GM12872 (cell line): Measurements from ENCODE around the gene FNBP1.

Source experiments
- TF ChIP-seq, protein P1 (sequence below): IDR thresholded peaks from 3 replicates; pipeline ENCODE4 v1.5.1; 2011; ENCODE audit warnings: low read depth, mild to moderate bottlenecking, low read length, moderate library complexity; ENCODE audit not compliant: insufficient read depth

The FNBP1 gene

DNA sequence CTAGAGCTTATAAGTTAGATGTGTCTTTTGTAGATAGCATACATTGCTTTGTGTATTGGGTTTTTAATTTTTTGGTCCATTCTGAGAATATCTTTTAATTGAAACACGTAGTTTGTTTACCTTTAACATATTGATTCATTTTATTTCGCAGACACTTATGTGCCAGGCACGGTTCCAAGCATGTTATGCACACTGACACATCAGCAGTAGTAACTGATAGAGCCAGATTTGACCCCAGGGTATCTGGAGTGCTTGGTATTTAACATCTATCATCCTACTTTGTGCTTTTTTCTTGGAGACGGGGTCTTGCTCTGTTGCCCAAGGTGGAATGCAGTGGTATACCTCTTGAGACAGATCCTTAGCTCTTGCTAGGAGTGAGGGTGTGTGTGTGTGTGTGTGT lies 135.8 kb downstream of the FNBP1 start:
- TF ChIP-seq, protein P1, sequence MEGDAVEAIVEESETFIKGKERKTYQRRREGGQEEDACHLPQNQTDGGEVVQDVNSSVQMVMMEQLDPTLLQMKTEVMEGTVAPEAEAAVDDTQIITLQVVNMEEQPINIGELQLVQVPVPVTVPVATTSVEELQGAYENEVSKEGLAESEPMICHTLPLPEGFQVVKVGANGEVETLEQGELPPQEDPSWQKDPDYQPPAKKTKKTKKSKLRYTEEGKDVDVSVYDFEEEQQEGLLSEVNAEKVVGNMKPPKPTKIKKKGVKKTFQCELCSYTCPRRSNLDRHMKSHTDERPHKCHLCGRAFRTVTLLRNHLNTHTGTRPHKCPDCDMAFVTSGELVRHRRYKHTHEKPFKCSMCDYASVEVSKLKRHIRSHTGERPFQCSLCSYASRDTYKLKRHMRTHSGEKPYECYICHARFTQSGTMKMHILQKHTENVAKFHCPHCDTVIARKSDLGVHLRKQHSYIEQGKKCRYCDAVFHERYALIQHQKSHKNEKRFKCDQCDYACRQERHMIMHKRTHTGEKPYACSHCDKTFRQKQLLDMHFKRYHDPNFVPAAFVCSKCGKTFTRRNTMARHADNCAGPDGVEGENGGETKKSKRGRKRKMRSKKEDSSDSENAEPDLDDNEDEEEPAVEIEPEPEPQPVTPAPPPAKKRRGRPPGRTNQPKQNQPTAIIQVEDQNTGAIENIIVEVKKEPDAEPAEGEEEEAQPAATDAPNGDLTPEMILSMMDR: no peak

DNA sequence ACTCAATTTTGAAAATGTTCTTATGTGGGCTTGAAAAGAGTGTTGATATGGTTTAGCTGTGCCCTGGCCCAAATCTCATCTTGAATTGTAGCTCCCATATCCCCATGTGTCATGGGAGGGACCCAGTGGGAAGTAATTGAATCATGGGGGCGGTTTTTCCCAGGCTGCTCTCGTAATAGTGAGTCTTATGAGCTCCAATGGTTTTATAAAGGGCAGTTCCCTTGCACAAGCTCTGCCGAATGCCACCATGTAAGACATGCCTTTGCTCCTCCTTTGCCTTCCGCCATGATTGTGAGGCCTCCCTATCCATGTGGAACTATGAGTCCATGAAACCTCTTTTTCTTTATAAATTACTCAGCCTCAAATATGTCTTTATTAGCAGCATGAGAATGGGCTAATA lies 136.7 kb downstream of the FNBP1 start:
- TF ChIP-seq, protein P1: no peak

DNA sequence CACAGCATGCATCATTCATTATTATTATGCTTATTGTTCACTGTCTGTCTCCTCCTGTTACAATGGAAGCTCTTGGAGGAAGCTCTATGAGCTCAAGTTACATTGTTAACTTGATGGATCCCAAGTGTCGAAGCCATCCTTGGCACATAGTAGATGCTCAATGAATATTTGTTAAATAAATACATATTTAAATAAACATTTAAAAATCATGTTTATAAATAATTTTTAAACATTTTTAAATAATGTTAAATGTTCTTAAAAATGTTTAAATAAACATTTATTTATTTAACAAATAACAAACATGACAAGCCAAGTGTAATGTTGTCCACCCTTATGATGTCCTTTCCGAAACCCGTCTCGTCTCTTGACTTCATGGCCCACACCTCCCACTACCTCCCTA lies 138.3 kb downstream of the FNBP1 start:
- TF ChIP-seq, protein P1: no peak

DNA sequence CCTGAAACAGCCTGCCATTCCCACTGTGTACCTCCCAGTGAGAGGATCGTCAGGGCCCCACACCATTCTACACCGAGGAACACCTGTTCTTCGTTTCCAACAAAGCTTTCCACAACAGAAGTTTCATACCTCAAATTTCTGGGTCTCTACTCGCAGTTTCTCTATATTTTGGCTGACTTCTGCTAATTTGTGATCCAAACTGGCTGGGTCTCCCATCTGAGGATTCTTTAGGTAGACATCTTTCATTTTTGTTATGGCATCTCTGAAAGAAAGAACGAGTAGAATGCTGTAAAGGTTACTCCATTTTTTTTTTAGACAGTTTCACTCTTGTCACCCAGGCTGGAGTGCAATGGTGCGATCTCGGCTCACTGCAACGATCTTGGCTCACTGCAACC lies 140.3 kb downstream of the FNBP1 start:
- TF ChIP-seq, protein P1: no peak

DNA sequence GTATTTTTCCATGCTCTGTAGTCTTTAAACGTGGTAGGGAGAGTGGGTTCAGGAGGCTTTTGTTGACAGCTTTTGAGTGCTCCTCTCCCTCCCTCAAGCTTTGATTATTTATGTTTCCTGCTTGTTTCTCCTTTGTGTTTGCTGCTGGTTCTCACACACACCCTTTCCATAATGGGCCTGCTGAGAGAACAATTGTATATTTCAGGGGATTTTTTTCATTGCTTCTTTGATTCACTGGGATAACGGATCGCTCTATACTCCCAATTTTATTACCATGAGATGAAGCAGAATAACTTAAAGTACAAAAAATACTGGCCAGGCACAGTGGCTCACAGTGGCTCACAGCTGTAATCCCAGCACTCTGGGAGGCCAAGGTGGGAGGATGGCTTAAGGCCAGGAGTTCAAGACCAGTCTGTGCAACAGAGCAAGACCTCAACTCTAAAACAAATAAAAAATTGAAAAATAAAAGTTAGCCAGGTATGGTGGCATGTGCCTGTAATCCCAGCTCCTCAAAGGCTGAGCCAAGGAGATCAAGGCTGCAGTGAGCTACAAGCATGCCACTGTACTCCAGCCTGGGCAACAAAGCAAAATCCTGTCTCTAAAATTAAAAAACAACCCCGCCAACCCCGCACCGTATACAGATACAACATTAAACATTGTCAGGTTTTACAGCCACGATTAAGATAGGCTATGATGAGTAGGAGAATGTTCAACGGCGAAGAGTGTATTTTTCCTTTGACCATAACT lies 140.8 kb downstream of the FNBP1 start:
- TF ChIP-seq, protein P1: no peak

DNA sequence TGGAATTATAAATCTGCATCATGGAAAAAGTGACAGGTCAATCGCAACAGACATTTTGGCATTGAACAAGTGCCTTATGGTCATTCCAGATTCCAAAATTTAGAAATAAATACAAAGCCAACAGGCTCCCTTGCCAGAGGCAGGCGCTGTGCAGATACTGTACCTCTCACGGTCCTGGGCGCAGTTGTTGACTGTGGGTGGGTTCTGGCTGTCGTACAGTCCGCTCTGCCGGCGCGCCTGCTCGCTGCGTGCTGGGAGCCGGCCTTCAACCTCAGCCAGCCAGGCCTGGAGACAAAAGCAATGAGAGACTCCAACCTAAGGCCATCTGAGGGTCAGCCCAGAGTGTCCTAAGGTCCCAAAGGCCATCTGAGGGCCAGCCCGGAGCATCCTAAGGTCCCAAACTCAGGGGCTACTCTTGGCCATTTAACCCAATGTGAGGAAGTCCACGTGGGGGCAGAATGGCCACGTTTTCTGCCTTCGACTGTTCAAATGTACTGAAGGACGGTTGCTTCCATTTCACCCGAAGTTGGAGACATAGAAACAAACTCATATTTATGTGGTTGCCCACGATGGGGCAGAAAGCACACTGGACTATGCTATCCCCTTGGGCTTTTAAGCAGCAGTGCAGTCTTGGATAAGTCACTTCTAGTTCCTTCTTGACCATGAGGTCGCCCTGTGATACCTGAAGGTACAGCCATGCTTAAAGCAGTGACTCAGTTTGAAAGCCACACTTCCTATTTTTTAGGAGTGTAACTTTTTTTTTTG lies 142.5 kb downstream of the FNBP1 start:
- TF ChIP-seq, protein P1: peak; percentile 11; the same call in 1 of the 3 replicates

DNA sequence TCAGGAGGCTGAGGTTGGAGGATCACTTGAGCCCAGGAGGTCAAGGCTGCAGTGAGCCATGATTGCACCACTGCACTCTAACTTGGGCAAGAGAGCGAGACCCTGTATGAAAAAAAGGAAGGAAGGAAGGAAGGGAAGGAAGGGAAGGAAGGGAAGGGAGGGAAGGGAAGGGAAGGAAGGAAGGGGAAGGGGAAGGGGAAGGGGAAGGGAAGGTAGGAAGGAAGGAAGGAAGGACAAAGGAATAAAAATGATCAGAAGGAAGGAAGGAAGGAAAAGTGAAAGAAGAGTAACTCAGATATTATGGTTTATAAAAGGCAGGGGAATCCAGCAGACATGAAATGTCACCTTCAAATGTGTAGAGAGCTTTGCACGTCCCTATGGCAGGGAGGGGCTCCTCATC lies 143.4 kb downstream of the FNBP1 start:
- TF ChIP-seq, protein P1: no peak
